COR-L47 (cell line): ENCODE data around the gene KCNJ10.
"Not testable (repeated sequence)": the region's sequence is repeated elsewhere in the genome, so short reads cannot be mapped to it uniquely, and the experiment has no call there.

Experiments
- DNase-seq: peaks from one replicate; lab custom pipeline; 2025; lab: John Stamatoyannopoulos, UW

KCNJ10 gene

GRCh38 chr1:160061369-160062229, 8.4 kb downstream of the KCNJ10 start:
- no peak for DNase-seq

- no peak for DNase-seq
Measured at GRCh38 chr1:160058087-160058486, 11.9 kb downstream of the KCNJ10 start.

- no peak for DNase-seq
Measured at GRCh38 chr1:160056648-160057169, 13.3 kb downstream of the KCNJ10 start.

GRCh38 chr1:160053548-160054365, 16.2 kb downstream of the KCNJ10 start:
- no peak for DNase-seq

GRCh38 chr1:160052936-160053335, 17.0 kb downstream of the KCNJ10 start:
- DNase-seq: no peak

GRCh38 chr1:160050619-160051018, 19.3 kb downstream of the KCNJ10 start:
- DNase-seq: no peak

- DNase-seq: not testable (repeated sequence)
Measured at GRCh38 chr1:160050182-160050581, 19.8 kb downstream of the KCNJ10 start.

- DNase-seq: no peak
Measured at GRCh38 chr1:160049101-160049500, 20.9 kb downstream of the KCNJ10 start.

- DNase-seq: no peak
Measured at GRCh38 chr1:160048335-160048734, 21.6 kb downstream of the KCNJ10 start.

GRCh38 chr1:160047111-160047991, 22.6 kb downstream of the KCNJ10 start:
- DNase-seq: no peak

- peak; percentile 70 for DNase-seq
Measured at GRCh38 chr1:160046494-160047110, 23.4 kb downstream of the KCNJ10 start.

GRCh38 chr1:160045653-160046052, 24.3 kb downstream of the KCNJ10 start:
- no peak for DNase-seq

GRCh38 chr1:160043543-160043942, 26.4 kb downstream of the KCNJ10 start:
- no peak for DNase-seq

- DNase-seq: no peak
Measured at GRCh38 chr1:160040476-160040875, 29.5 kb downstream of the KCNJ10 start.

GRCh38 chr1:160032165-160032820, 37.7 kb downstream of the KCNJ10 start:
- no peak for DNase-seq

GRCh38 chr1:160031365-160032164, 38.4 kb downstream of the KCNJ10 start, which contains the start of gene PIGM:
Gene PIGM (minus strand): TSS chr1:160031990. CDS start chr1:160031739, 251 bp downstream.
- peak; percentile 99 for DNase-seq

GRCh38 chr1:160030657-160031364, 39.1 kb downstream of the KCNJ10 start:
- no peak for DNase-seq

GRCh38 chr1:160028426-160028825, 41.5 kb downstream of the KCNJ10 start:
- DNase-seq: no peak

GRCh38 chr1:160025314-160025713, 44.6 kb downstream of the KCNJ10 start:
- no peak for DNase-seq
